Measurements from ENCODE around the gene BTLA. TPM values are rescaled to one million over a fixed set of nuclear protein-coding genes. Genes with fewer than 3 reads are reported as not detected.
A peak's percentile ranks its signal among the peaks of the same experiment; 100 is the strongest.

The BTLA gene
- total RNA-seq, 2 experiments from 2014 or later = 7.3 to 7.7 TPM

DNA sequence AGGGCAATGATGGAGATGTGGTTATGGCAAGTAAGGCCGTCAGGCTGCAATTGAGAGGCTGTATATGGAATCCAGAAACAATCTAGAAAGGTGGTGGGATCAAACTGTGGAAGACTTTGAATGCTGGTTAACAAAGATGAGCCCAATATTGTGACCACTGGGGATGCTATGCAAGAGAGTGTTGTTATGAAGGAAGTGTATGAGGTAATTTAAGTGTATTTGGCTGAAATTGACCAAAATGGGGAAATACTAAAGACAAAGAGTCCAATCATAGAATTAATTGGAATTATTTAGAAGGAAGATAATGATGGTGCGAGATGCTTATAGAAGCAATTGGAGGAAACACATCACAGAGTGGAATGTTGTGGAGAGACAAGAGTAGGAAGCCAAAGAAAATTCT lies 24.5 kb downstream of the BTLA start:
- DNase-seq (ENCODE audit: low spot score) = no peak
- Histone ChIP-seq H3K4me1 (ENCODE audit: insufficient read depth, low read length, poor library complexity, severe bottlenecking) (peaks cover 23% of the 10 kb centered on the region), H3K9me3 (ENCODE audit: low read length) (peaks cover 4% of the 10 kb centered on the region; the same call in 1 of the 2 replicates), H2AFZ (ENCODE audit: low read length) (no peak overlapping the region), H3K36me3 (ENCODE audit: insufficient read depth, low read length) (peaks cover 44% of the 10 kb centered on the region), H3K79me2 (ENCODE audit: insufficient read depth, low read depth, low read length) (no peaks in the 10 kb centered on the region), H3K9me2 (ENCODE audit: insufficient read depth, low read length) (no peaks in the 10 kb centered on the region), H3K4me3 (ENCODE audit: low read depth, low read length, poor library complexity, severe bottlenecking) (no peak overlapping the region), H3K4me2 (ENCODE audit: low read length) (no peak overlapping the region), H4K20me1 (ENCODE audit: insufficient read depth, low read length) (no peaks in the 10 kb centered on the region), H3K27ac (ENCODE audit: low read depth, low read length, poor library complexity, severe bottlenecking) (no peak overlapping the region)
- CTCF ChIA-PET (ENCODE audit: unreplicated experiment) = no interaction called here
- BruUV-seq (replicated peaks) = no TSS peak
- no peak for TF ChIP-seq EZH2phosphoT487 (IDR thresholded peaks at IDR 0.05; ENCODE audit: borderline replicate concordance, low read depth, low read length)
- TF ChIP-seq CTCF (conservative IDR thresholded peaks at IDR 0.05; ENCODE audit: low read length) = no peak
- intact Hi-C loops (cut with micrococcal nuclease; ENCODE audit: unreplicated experiment) = no loop called here
- POLR2A ChIA-PET = interaction anchor here (0.9 kb wide), 1 partner anchor 18 kb away, joined by 5 read pairs; no protein-coding TSS in a partner anchor

DNA sequence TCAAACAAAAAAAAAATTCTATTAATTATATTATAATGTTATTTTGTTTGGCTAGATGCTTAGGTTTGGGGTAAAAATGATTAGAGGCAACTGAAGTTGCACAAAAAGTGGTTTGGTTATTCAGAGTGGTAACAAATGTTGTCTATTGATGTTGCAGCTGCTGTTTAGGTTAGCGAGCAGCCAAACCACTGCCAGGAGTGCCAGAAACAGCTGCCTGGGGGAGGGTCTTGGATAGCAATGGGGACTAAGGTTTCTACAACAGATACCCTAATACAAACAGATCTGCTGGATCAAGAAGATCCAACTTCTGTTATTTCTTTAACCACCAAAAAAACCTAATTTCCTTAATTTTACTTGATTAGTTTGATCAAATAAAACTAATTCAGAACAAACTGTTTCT lies 26.6 kb downstream of the BTLA start:
- H3K9me2 ChIP-seq (ENCODE audit: insufficient read depth, low read length) = no peaks in the 10 kb centered on the region
- no peak overlapping the region for H3K4me3 ChIP-seq (ENCODE audit: low read depth, low read length, poor library complexity, severe bottlenecking)
- H3K4me1 ChIP-seq (ENCODE audit: insufficient read depth, low read length, poor library complexity, severe bottlenecking) = peaks cover 23% of the 10 kb centered on the region
- H2AFZ ChIP-seq (ENCODE audit: low read length) = peak overlapping the region; percentile 18; the same call in 1 of the 2 replicates
- intact Hi-C loops (cut with micrococcal nuclease; ENCODE audit: unreplicated experiment) = no loop called here
- TF ChIP-seq EZH2phosphoT487 (IDR thresholded peaks at IDR 0.05; ENCODE audit: borderline replicate concordance, low read depth, low read length) (no peak), CTCF (conservative IDR thresholded peaks at IDR 0.05; ENCODE audit: low read length) (no peak)
- DNase-seq (ENCODE audit: low spot score) = no peak
- no peak overlapping the region for H3K27ac ChIP-seq (ENCODE audit: low read depth, low read length, poor library complexity, severe bottlenecking)
- CTCF ChIA-PET (ENCODE audit: unreplicated experiment) = no interaction called here
- POLR2A ChIA-PET = no interaction called here
- no TSS peak for BruUV-seq (replicated peaks)
- peaks cover 33% of the 10 kb centered on the region for H3K36me3 ChIP-seq (ENCODE audit: insufficient read depth, low read length)
- peak overlapping the region; percentile 42 for H3K4me2 ChIP-seq (ENCODE audit: low read length)
- H3K79me2 ChIP-seq (ENCODE audit: insufficient read depth, low read depth, low read length) = no peaks in the 10 kb centered on the region
- H3K9me3 ChIP-seq (ENCODE audit: low read length) = no peaks in the 10 kb centered on the region
- H4K20me1 ChIP-seq (ENCODE audit: insufficient read depth, low read length) = no peaks in the 10 kb centered on the region

GRCh38 chr3:112471596-112472325 lies 27.5 kb downstream of the BTLA start:
- H3K79me2 ChIP-seq (ENCODE audit: insufficient read depth, low read depth, low read length) = no peaks in the 10 kb centered on the region
- H3K9me3 ChIP-seq (ENCODE audit: low read length) = no peaks in the 10 kb centered on the region
- peaks cover 23% of the 10 kb centered on the region for H3K4me1 ChIP-seq (ENCODE audit: insufficient read depth, low read length, poor library complexity, severe bottlenecking)
- peaks cover 23% of the 10 kb centered on the region for H3K36me3 ChIP-seq (ENCODE audit: insufficient read depth, low read length)
- H3K4me3 ChIP-seq (ENCODE audit: low read depth, low read length, poor library complexity, severe bottlenecking) = no peak overlapping the region
- no peak for DNase-seq (ENCODE audit: low spot score)
- no peak overlapping the region for H3K27ac ChIP-seq (ENCODE audit: low read depth, low read length, poor library complexity, severe bottlenecking)
- CTCF ChIA-PET (ENCODE audit: unreplicated experiment) = no interaction called here
- BruUV-seq (replicated peaks) = no TSS peak
- intact Hi-C loops (cut with micrococcal nuclease; ENCODE audit: unreplicated experiment) = no loop called here
- H3K4me2 ChIP-seq (ENCODE audit: low read length) = no peak overlapping the region
- POLR2A ChIA-PET = no interaction called here
- no peak overlapping the region for H2AFZ ChIP-seq (ENCODE audit: low read length)
- no peak for TF ChIP-seq EZH2phosphoT487 (IDR thresholded peaks at IDR 0.05; ENCODE audit: borderline replicate concordance, low read depth, low read length)
- TF ChIP-seq CTCF (conservative IDR thresholded peaks at IDR 0.05; ENCODE audit: low read length) = no peak
- H4K20me1 ChIP-seq (ENCODE audit: insufficient read depth, low read length) = no peaks in the 10 kb centered on the region
- H3K9me2 ChIP-seq (ENCODE audit: insufficient read depth, low read length) = no peaks in the 10 kb centered on the region
